Neural cell (in vitro differentiated cells): ENCODE data around the gene EXD3. TPM values are rescaled to one million over a fixed set of nuclear protein-coding genes. Genes with fewer than 3 reads are reported as not detected.

Source experiments
- H2AFZ ChIP-seq: fragments of 200-600, 300-800 bp; sonication (generic), shearing (Covaris generic); 2 replicates; pipeline ENCODE4 v1.6.0; 2014; ENCODE audit warnings: low read depth, mild to moderate bottlenecking, antibody characterized with exemption, low read length, moderate library complexity
- H3F3A ChIP-seq: fragments of 200-600 bp; shearing (Covaris generic); 2 replicates; pipeline ENCODE4 v1.6.1; 2016; ENCODE audit warnings: mild to moderate bottlenecking, moderate library complexity, mixed read lengths, antibody characterized with exemption, low read length; ENCODE audit not compliant: insufficient read depth, poor library complexity, severe bottlenecking
- H3K27ac ChIP-seq: fragments of 200-600, 300-800 bp; sonication (generic), shearing (Covaris generic); 2 replicates; pipeline ENCODE4 v1.5.1; 2014; ENCODE audit warnings: mild to moderate bottlenecking, low read length, moderate library complexity
- H3K27me3 ChIP-seq: fragments of 300-800, 200-600 bp; sonication (generic), shearing (Covaris generic); 2 replicates; pipeline ENCODE4 v1.6.0; 2014; ENCODE audit warnings: mild to moderate bottlenecking, low read depth, low read length, moderate library complexity; ENCODE audit not compliant: insufficient read depth
- H3K36me3 ChIP-seq: fragments of 300-800, 200-600 bp; sonication (generic), shearing (Covaris generic); 2 replicates; pipeline ENCODE4 v1.5.1; 2014; ENCODE audit warnings: mild to moderate bottlenecking, antibody characterized with exemption, low read length, moderate library complexity; ENCODE audit not compliant: insufficient read depth
- H3K4me2 ChIP-seq: fragments of 300-800, 200-600 bp; sonication (generic), shearing (Covaris generic); 2 replicates; pipeline ENCODE4 v1.6.0; 2014; ENCODE audit warnings: mild to moderate bottlenecking, low read length
- H3K4me3 ChIP-seq: fragments of 300-800, 200-600 bp; sonication (generic), shearing (Covaris generic); 2 replicates; pipeline ENCODE4 v1.5.1; 2014; ENCODE audit warnings: mild to moderate bottlenecking, low read length, moderate library complexity
- H3K79me2 ChIP-seq: fragments of 200-600 bp; shearing (Covaris generic); replicated peaks from 2 replicates; pipeline ENCODE4 v1.6.0; 2014; ENCODE audit warnings: mild to moderate bottlenecking, low read length, moderate library complexity; ENCODE audit not compliant: insufficient read depth
- H3K9ac ChIP-seq: fragments of 300-800, 200-600 bp; sonication (generic), shearing (Covaris generic); 2 replicates; pipeline ENCODE4 v1.6.1; 2016; ENCODE audit warnings: mild to moderate bottlenecking, low read length, mixed read lengths
- H3K9me2 ChIP-seq: fragments of 200-600 bp; shearing (Covaris generic); 2 replicates; pipeline ENCODE4 v1.6.1; 2016; ENCODE audit warnings: mild to moderate bottlenecking, low read length, mixed read lengths; ENCODE audit not compliant: insufficient read depth
- H3K9me3 ChIP-seq: fragments of 200-600, 300-800 bp; sonication (generic), shearing (Covaris generic); 2 replicates; pipeline ENCODE4 v1.6.1; 2016; ENCODE audit warnings: mild to moderate bottlenecking, mixed run types, low read length, moderate library complexity, mixed read lengths
- H4K20me1 ChIP-seq: fragments of 200-600 bp; shearing (Covaris generic); 2 replicates; pipeline ENCODE4 v1.6.1; 2016; ENCODE audit warnings: mild to moderate bottlenecking, mixed run types; ENCODE audit not compliant: insufficient read depth
- CTCF ChIP-seq: fragments of 450-650 bp; IDR thresholded peaks from 2 replicates; pipeline ENCODE4 v1.5.1; 2014; ENCODE audit warnings: antibody characterized with exemption, mild to moderate bottlenecking, moderate library complexity; ENCODE audit not compliant: poor library complexity, severe bottlenecking
- EP300 ChIP-seq: fragments of 450-650 bp; conservative IDR thresholded peaks from 2 replicates; pipeline ENCODE4 v1.6.1; 2014; ENCODE audit warnings: antibody characterized with exemption, mild to moderate bottlenecking, moderate library complexity; ENCODE audit not compliant: poor library complexity, severe bottlenecking
- EZH2 ChIP-seq: fragments of 200-600, 300-800 bp; shearing (Covaris generic), sonication (generic); IDR thresholded peaks from 2 replicates; pipeline ENCODE4 v1.6.1; 2014; ENCODE audit warnings: antibody characterized with exemption, low read length, borderline replicate concordance, mild to moderate bottlenecking; ENCODE audit not compliant: insufficient read depth, poor library complexity, severe bottlenecking
- MXI1 ChIP-seq: fragments of 450-650 bp; conservative IDR thresholded peaks from 2 replicates; pipeline ENCODE4 v1.6.1; 2014; ENCODE audit warnings: antibody characterized with exemption, mild to moderate bottlenecking; ENCODE audit not compliant: poor library complexity, severe bottlenecking
- POLR2AphosphoS5 ChIP-seq: IDR thresholded peaks from 2 replicates; pipeline ENCODE4 v1.6.1; 2012
- RAD21 ChIP-seq: fragments of 450-650 bp; conservative IDR thresholded peaks from 2 replicates; pipeline ENCODE4 v1.6.1; 2014; ENCODE audit warnings: antibody characterized with exemption, mild to moderate bottlenecking, moderate library complexity
- SMC3 ChIP-seq: fragments of 450-650 bp; conservative IDR thresholded peaks from 2 replicates; pipeline ENCODE4 v1.6.1; 2014; ENCODE audit warnings: antibody characterized with exemption, mild to moderate bottlenecking, moderate library complexity; ENCODE audit not compliant: poor library complexity
- TAF1 ChIP-seq: IDR thresholded peaks from 2 replicates; pipeline ENCODE4 v1.6.1; 2012; ENCODE audit warnings: low read depth
- polyA plus RNA-seq: library from polyadenylated mRNA; depleted of rRNA; stranded (reverse); fragments of >200 nt; gene quantifications from 2 replicates; pipeline ENCODE4 v1.2.3, GENCODE V29; 2014
- TF ChIP-seq, protein P1 (sequence below): IDR thresholded peaks from 2 replicates; pipeline ENCODE4 v1.6.1; 2012; ENCODE audit warnings: borderline replicate concordance

Gene EXD3
- polyA plus RNA-seq, 1 donor from 2014 or later = 32.9 TPM

- no peak overlapping the region for H3K9ac ChIP-seq
- no peak overlapping the region for H3K27ac ChIP-seq
- no peaks in the 10 kb centered on the region for H3K9me2 ChIP-seq
- no peak overlapping the region for H2AFZ ChIP-seq
- no peaks in the 10 kb centered on the region for H3F3A ChIP-seq
- H3K27me3 ChIP-seq = no peaks in the 10 kb centered on the region
- H3K9me3 ChIP-seq = no peaks in the 10 kb centered on the region
- no peak for TF ChIP-seq MXI1
- TF ChIP-seq SMC3 = no peak
- no peak for TF ChIP-seq EP300
- TF ChIP-seq, protein P1, sequence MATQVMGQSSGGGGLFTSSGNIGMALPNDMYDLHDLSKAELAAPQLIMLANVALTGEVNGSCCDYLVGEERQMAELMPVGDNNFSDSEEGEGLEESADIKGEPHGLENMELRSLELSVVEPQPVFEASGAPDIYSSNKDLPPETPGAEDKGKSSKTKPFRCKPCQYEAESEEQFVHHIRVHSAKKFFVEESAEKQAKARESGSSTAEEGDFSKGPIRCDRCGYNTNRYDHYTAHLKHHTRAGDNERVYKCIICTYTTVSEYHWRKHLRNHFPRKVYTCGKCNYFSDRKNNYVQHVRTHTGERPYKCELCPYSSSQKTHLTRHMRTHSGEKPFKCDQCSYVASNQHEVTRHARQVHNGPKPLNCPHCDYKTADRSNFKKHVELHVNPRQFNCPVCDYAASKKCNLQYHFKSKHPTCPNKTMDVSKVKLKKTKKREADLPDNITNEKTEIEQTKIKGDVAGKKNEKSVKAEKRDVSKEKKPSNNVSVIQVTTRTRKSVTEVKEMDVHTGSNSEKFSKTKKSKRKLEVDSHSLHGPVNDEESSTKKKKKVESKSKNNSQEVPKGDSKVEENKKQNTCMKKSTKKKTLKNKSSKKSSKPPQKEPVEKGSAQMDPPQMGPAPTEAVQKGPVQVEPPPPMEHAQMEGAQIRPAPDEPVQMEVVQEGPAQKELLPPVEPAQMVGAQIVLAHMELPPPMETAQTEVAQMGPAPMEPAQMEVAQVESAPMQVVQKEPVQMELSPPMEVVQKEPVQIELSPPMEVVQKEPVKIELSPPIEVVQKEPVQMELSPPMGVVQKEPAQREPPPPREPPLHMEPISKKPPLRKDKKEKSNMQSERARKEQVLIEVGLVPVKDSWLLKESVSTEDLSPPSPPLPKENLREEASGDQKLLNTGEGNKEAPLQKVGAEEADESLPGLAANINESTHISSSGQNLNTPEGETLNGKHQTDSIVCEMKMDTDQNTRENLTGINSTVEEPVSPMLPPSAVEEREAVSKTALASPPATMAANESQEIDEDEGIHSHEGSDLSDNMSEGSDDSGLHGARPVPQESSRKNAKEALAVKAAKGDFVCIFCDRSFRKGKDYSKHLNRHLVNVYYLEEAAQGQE = no peak
- no peak for TF ChIP-seq CTCF
- TF ChIP-seq RAD21 = no peak
- TF ChIP-seq EZH2 = no peak
- no peak for TF ChIP-seq POLR2AphosphoS5
- TF ChIP-seq TAF1 = no peak
- H3K4me3 ChIP-seq = no peak overlapping the region
- no peaks in the 10 kb centered on the region for H3K36me3 ChIP-seq
- H3K4me2 ChIP-seq = no peak overlapping the region
- no peaks in the 10 kb centered on the region for H3K79me2 ChIP-seq
- no peaks in the 10 kb centered on the region for H4K20me1 ChIP-seq
These were observed 47.5 kb downstream of the EXD3 start for GRCh38 chr9:137375321-137376058.

DNA sequence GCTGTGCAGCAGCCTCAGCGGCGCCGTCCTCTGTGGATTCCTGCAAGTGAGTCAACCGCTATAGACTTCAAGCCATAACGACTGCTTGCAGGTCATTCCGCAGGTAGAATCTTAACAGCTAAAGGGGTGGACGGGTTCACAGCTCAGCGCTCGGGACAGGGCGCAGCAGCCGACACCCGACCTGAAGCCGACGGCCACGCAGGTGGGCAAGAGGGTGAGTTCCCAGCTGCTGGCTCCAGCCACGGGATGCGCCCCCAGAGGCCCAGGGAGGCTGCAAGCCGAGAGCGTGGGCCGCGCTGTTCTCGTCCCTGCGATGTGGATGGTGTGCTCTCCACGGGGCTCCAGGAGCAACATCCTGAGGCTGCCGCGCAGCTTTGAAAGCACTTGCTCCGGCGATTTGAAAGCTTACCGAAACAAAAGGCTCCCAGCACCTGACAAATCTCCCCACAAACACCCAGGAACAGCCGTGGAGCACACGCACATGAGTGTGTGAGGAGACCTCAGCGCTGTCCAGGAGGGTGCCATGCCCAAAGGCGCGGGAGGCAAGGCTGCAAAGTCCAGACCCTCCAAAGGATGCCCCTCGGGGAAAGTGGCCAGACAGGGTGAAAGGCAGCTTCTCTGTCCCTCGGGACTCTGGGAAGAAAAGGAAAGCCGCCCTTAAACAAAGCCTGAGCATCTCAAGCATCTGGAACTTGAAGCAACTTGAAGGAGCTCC, 48.7 kb downstream of the EXD3 start:
- no peak overlapping the region for H3K4me2 ChIP-seq
- H3K4me3 ChIP-seq = no peak overlapping the region
- no peaks in the 10 kb centered on the region for H3F3A ChIP-seq
- H4K20me1 ChIP-seq = no peaks in the 10 kb centered on the region
- H2AFZ ChIP-seq = no peak overlapping the region
- no peaks in the 10 kb centered on the region for H3K9me2 ChIP-seq
- H3K36me3 ChIP-seq = no peaks in the 10 kb centered on the region
- no peak overlapping the region for H3K9ac ChIP-seq
- H3K27ac ChIP-seq = no peak overlapping the region
- no peaks in the 10 kb centered on the region for H3K9me3 ChIP-seq
- H3K27me3 ChIP-seq = no peaks in the 10 kb centered on the region
- TF ChIP-seq TAF1 = no peak
- TF ChIP-seq EZH2 = no peak
- TF ChIP-seq CTCF = no peak
- no peaks in the 10 kb centered on the region for H3K79me2 ChIP-seq
